ACHN (cell line): ENCODE results near the gene SESN2.

Experiments
- DNase-seq: peaks from one replicate; pipeline ENCODE4 v3.0.0-alpha.2; 2015
- in situ Hi-C: cut with HindIII; loops from 2 replicates; pipeline ENCODE4 v1.10.0; 2017; ENCODE audit warnings: low sequenced_read_pairs, low pct_ligation_motif_present, low pct_unique_long_range_greater_than_20kb

Gene SESN2, protein sequence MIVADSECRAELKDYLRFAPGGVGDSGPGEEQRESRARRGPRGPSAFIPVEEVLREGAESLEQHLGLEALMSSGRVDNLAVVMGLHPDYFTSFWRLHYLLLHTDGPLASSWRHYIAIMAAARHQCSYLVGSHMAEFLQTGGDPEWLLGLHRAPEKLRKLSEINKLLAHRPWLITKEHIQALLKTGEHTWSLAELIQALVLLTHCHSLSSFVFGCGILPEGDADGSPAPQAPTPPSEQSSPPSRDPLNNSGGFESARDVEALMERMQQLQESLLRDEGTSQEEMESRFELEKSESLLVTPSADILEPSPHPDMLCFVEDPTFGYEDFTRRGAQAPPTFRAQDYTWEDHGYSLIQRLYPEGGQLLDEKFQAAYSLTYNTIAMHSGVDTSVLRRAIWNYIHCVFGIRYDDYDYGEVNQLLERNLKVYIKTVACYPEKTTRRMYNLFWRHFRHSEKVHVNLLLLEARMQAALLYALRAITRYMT

DNA sequence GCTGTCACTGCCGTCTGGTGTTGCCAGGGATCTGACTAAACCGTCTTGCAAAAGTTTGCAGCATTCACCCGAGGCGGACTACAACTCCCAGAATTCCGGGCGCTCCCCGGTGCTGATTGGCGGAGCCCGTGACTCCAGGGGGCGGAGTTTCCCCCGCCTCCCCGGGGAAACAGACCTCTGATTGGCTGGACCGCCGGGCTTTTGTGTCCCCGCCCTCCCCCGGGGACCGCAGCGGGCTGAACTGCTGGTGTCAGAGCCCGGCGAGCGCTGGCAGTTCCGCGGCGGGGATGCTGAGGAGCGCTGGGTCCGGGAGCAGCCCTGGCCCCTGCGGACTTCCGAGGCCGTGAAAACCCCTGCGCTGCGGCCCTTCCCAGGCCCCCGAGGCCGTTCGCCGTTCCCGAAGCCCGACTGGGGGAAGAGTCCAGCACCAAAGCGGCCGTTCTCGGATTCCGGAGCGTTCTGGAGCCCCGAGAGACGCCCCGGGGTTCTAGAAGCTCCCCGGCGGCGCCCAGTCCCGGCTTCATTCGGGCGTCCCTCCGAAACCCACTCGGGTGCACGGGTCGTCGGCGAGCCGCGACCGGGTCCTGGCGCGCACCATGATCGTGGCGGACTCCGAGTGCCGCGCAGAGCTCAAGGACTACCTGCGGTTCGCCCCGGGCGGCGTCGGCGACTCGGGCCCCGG, at the start of gene SESN2:
Gene SESN2, plus strand, starts transcription at position 267 of the 682 bp plus-strand sequence. Its CDS starts 330 bp downstream, at position 597.
- peak; percentile 97 for DNase-seq
- in situ Hi-C loops, result no loop called here

DNA sequence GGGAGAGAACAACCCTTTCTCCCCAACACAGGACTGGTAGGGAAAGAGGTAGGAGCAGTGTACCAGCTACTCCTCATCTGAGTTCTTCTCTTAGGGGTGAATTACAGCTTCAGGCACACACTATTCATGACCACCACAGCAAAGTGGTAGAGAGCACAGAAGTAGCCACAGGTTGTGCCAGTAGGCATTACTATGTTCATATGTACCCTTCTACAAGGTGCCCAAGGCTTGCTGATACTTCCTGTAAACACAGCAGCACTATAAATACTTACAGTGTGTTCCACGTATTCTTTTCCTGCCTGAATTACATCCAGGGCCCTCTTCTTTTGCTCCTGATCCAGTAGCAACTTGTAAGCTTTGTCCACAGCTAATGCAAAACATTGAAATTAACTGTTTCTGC, 49.6 kb upstream of the SESN2 start:
- in situ Hi-C loops, result no loop called here
- no peak for DNase-seq

DNA sequence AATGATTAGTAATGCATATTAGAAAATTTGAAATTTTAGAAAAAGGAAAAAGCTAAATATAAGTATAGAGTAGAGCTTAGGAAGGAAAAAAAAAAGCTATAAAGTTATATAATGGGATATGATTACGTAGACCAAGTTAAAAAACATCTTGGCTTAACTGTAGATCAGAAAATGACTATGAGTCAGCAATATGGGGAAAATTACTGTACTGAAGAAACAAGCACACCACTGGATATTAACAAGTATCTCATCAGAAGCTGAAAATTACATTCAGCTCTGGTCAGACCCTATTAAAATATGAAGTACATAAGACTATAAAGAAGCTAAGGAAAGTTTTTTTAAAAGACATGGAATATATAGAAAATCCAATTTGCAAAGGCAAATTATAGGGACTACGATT, 46.0 kb upstream of the SESN2 start:
- in situ Hi-C loops, result no loop called here

DNA sequence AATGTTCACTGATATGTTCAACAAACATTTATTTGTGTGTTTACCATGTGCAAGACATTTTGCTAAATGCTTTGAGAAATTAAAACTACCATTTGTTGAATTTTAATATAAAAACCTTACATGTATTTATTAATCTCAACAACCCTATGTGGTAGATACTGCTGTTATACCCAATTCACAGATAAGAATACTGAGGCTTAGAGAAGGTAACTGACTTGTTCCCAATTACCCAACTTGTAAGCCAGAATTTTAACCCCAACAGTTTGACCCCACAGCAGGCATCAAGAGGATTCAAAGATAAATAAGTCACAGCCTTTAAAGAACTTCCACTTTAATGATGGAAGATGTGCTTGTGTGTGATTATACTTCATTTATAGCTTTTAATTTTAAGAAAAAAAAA, 30.2 kb upstream of the SESN2 start:
- in situ Hi-C loops, result no loop called here
- no peak for DNase-seq

More for the DNA sequence above, 46.0 kb upstream of the SESN2 start:
- DNase-seq, result no peak

DNA sequence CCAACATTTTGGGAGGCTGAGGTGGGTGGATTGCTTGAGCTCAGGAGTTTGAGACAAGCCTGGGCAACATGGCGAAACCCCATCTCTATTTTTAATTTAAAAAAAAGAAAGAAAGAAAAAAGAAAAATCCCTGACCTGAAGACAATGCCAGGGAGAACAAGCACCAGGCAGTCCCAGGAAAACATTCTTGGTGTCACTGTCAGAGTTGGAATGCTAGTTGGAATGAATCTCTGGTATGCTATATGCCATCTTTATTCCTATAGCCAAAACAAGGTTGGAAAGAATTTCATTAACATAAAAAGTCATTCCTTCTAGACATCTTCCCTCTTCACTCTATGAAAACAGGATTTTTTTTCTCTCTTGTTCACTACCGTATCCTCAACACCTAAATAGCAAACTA, 29.3 kb upstream of the SESN2 start:
- DNase-seq, result no peak
- in situ Hi-C loops, result no loop called here

DNA sequence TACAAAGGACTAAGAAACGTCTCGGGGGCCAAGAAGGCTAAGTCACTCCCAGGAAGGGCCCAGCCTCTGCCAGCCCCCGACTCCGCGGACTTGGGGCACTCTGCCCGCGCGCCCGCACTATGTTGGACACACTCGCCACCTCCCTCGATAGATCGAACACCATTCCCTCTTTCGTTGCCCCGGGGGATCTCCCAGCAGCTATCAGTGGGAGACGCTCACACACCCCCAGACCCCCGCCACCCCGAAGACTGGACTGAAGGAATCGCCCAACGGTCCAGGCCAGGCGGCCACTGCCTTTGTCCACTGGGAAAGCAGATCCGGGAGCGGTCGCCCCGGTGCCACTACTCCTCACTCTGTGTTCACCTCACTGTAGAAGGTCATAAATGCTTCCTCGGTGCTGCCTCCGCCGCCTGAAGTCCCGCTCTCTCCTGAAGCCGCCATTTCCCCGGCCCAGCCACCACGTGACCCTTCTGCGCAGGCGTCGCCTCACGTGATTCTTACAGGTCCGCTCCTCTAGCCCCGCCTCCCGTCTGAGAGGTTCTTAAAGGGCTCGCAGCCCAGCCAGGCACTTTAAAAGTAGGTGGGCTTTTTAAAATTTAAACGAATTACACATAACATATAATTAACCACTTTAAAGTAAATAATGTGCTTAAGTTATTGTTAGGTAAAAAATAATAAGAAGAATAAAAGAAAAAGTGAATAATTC, 26.6 kb upstream of the SESN2 start, which contains the start of gene DNAJC8:
Gene DNAJC8, minus strand, starts transcription at position 472 of the 706 bp plus-strand sequence. Its CDS starts 31 bp downstream, at position 441.
- in situ Hi-C loops, result no loop called here
- DNase-seq, result peak; percentile 90

DNA sequence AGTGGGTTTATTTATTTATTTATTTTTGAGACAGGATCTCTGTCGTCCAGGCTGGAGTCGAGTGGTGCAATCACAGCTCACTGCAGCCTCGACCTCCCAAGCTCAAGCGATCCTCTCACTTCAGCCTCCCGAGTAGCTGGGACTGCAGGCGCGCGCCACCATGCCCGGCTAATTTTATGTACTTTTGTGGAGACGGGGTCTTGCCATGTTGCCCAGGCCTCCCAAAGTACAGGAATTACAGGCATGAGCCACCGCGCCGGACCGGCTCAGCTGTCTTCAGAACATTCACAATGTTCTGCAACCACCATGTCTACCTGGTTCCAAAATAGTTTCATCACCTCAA, 26.1 kb upstream of the SESN2 start:
- in situ Hi-C loops, result no loop called here

DNA sequence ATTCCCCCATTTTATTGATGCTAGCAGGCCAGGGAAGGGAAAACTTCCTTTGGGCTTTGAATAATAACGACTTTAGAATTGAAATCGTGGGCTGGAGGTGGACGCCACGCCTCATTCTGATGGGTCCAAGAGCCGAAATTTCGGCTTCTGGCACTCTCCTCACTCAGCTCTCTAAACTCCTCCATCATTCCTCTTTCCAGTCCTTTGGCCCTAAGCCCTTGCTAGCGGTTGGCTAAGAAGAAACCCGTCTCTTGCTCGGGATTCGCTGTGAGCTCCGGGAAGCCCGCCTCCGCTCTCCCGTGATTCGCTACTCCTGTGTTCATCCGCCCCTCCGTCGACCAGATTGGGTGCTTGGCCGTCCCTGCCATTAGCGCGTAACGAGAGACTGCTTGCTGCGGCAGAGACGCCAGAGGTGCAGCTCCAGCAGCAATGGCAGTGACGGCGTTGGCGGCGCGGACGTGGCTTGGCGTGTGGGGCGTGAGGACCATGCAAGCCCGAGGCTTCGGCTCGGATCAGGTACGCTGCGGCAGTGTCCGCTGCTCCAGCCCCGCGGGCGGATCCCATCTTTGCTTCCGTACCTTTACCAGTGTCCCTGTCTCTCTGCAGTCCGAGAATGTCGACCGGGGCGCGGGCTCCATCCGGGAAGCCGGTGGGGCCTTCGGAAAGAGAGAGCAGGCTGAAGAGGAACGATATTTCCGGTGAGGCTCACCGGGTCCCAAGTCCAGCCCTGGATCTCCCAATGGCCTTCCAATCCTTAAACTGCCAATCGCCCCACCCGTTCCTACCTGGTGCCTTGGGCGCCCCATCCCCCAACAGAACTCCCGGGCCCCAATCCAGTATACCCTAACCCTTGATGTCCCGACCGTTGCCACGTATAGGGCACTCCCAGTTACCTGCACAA, 23.3 kb upstream of the SESN2 start, which contains the start of gene ATP5IF1:
Gene ATP5IF1, plus strand, starts transcription at position 370 of the 901 bp plus-strand sequence. Its CDS starts 60 bp downstream, at position 430.
- in situ Hi-C loops, result no loop called here
- DNase-seq, result peak; percentile 97

More for the DNA sequence above, 26.1 kb upstream of the SESN2 start:
- DNase-seq, result no peak

DNA sequence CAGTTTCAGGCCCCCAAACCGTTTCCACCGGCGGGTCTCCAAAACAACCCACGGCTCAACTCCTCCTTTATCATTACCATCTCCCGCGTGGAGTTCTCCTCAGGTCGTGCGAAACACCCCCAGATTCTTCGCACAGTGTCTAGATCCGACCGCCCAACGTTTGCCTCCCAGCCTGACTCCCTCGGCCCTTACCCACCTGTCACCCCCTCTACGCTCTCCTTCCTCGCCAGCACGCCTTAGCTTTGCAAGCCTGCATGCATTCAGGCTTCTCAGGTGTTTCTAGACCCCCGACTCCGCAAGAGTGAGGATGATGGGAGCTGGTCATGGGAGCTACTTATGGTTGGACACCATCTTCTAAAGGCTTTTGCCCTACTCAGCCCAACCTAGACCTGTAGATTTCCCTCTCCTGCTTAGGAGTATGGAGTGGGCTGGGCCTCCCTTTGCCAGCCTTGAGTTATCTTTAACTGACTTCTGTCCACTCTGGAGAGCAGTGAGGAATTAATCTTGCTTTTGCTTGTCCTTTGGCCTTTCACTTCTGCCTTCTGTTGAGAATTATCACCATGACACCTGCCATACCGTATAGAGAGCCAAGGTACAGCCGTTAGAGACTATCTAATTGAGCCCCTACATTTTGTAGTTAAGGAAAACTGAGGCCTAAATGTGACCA, 22.5 kb upstream of the SESN2 start:
- in situ Hi-C loops, result no loop called here
- no peak for DNase-seq

DNA sequence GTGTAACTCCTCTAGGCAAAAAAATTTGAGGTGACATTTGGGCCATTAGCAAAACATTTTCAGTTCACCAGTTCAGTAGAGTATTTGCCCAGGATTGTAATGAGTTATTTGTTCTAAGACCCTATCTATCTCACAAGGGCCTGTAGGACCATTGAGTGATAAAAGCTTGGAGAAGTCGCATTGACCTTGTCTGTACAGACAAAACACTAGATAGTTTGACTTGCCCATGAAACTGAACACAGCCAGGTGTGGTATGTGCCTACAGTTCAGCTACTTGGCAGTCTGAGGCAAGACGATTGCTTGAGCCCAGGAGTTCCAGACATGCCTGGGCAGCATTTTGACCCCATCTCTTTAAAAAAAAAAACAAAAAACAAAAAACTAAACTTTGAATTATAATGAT, 20.3 kb upstream of the SESN2 start:
- in situ Hi-C loops, result no loop called here
- no peak for DNase-seq

DNA sequence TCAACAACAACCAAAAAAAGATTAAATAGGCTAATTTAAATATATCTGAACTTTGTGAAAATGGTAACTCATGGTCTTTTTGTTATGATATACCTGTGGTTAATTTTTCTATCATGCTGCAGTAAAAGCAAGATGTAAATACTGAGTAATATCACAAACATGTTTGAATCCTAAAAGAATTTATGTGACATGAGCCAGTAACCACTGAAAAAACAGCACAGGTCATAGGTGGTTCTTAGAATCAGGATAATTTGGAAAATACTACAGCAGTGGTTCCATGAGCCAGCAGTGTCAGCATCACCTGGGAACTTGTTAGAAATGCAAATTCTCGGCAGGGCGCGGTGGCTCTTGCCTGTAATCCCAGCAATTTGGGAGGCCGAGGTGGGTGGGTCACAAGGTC, 19.3 kb upstream of the SESN2 start:
- in situ Hi-C loops, result no loop called here
- DNase-seq, result no peak

DNA sequence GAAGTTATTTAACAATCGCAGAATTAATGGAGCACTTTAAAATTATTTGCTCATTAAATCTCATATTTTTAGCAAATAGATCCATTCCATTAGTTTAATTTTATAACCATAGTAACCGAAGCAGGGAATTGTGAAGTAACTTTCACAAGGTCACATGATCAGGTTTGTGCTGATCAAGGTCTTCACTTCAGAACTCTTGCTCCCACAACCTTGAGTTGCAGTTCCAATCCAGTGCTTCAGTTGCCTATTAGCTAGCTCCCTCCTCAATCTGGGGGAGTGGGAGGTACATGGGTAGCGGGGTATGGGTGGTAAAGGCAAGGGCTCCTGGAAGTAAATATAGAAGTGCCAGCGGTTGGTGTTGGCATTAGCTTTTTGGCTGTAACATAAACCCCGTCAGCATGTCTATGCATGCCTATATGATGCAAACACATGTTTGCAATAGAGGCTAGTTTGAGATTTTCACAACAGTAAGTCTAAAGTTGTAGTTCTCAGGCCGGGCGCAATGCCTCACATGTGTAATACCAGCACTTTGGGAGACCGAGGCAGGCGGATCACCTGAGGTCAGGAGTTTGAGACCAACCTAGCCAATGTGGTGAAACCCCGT, 17.6 kb upstream of the SESN2 start:
- in situ Hi-C loops, result no loop called here
- DNase-seq, result no peak

DNA sequence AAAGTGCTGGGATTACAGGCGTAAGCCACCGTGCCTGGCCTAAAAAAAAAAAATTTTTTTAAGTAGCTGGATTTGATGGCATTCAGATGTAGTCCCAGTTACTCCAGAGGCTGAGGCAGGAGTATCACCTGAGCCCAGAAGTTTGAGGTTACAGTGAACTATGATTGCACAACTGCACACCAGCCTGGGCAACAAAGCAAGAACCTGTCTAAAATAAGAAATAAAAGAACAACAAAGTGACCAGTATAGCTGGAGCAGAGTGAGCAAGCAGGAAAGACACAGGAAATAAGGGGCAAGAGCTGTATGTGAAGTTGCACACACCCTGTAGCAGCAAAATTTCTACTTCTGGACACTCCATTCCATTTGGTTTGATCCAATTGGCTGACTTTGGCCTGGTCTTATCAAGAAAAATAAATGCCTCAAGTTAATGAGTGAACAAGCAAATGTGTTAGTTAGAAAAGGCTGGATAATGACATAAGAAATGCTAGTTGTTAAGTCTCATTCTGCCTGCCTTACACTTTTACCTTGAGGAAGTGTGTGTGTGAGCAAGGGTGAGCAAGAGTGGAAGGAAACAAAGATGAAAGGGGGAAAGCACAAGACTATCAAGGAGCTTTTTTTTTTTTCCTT, 15.5 kb upstream of the SESN2 start:
- no peak for DNase-seq
- in situ Hi-C loops, result no loop called here

DNA sequence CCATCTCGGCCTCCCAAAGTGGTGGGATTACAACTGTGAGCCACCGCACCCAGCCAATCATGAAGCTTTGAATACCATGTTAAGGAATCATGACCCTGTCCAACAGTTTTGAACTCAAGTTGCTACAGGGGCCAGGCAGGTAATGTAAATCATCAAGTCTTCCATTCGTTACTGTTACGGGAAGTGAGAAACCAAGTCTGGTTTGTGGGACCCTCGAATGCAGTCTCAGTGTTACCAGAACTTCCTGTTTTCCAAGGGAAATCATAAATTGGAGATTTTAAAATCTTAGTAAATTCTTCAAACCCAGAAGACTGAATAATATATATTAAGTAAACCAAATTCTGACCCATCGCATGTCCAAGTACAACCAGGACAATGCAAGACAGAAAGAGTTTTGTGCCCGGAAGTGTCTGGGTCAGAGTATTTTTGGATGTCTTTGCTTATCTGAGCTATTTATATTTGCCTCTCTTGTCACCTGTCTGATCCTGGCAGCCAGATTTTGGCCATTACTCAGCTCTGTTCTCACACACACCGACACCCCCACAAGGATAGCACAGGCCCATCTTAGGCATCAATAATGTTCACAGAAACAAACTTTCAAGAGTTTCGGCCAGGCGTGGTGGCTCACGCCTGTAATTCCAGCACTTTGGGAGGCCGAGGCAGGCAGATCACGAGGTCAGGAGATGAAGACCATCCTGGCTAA, 14.6 kb upstream of the SESN2 start:
- DNase-seq, result no peak
- in situ Hi-C loops, result no loop called here

DNA sequence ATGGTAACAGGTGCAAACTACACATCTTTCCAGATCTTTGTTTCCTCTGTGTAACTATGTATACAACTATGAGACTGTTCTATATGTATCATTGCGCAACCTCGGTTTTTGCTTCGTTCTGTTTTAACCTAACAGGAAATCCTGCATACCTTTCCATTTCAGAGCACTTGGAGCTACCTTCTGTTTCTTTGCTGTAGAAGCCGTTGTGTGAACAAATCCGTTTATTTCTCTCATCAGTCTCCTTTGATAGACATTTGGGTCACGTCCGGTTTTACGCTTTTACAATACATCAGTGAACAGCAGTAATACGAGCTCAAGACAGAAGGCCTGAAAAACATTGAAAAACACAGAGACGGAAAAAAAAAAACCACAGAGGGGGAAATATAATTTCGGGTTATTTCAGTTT, 12.9 kb upstream of the SESN2 start:
- in situ Hi-C loops, result no loop called here
- DNase-seq, result peak; percentile 35

DNA sequence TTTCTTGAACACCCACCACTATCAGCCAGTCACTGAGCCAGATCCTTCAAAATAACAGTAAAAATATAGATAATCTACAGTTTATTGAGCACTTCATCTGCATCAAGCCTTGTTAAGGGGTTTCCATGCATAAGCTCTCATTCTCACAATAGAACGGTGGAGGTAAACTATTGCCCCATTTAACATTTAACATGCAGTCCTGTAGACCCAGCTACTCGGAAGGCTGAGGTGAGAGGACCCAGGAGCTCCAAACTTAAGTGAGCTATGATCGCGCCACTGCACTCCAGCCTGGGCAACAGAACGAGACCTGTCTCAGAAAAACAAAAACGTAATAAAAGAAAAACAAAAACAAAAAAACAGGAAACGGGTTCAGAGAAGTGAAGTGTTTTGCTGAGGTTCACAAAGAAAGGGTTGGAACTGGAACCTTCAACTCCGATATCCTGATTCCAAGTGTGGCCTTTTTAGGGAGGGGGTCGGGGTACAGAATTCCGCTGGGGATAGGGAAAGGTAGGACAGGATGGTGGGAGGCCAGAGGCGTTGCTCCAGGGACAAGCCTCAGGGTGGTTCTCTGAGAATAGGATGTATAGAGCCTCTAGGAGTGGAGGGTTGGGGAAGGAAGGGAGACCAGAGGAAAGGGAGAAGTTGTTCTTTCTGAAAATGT, 11.6 kb upstream of the SESN2 start:
- DNase-seq, result no peak
- in situ Hi-C loops, result no loop called here
